A549 (cell line): ENCODE results near the gene PPY.

Experiments used
- BHLHE40 ChIP-seq: IDR thresholded peaks from 2 replicates; pipeline ENCODE4 v1.6.1; 2012; ENCODE audit warnings: low read depth, low read length, inconsistent platforms
- CEBPB ChIP-seq, 2 experiments: fragments of >200 bp in 1 of 2; sonication (Bioruptor Twin) in 1 of 2; formaldehyde crosslinking in 1 of 2; IDR thresholded peaks; 2 replicates each; pipeline ENCODE4 v1.6.1; 2012 to 2016
- EP300 ChIP-seq, 2 experiments: fragments of >200 bp; sonication (Bioruptor Twin); formaldehyde crosslinking; IDR thresholded peaks; 2 replicates in 1 of 2; 3 replicates in 1 of 2; pipeline ENCODE4 v1.6.1; 2016 to 2017
- JUN ChIP-seq, 2 experiments: fragments of >200 bp; sonication (Bioruptor Twin); formaldehyde crosslinking; IDR thresholded peaks; 2 replicates in 1 of 2; 3 replicates in 1 of 2; pipeline ENCODE4 v1.6.1; 2016 to 2017
- MAFK ChIP-seq: fragments of 450-650 bp; IDR thresholded peaks from 2 replicates; pipeline ENCODE4 v1.6.1; 2014; ENCODE audit not compliant: partially characterized antibody
- NFE2L2 ChIP-seq: fragments of 150-350 bp; conservative IDR thresholded peaks from 2 replicates; pipeline ENCODE4 v1.6.1; 2014; ENCODE audit warnings: low read length
- NR3C1 ChIP-seq: fragments of >200 bp; sonication (Bioruptor Twin); formaldehyde crosslinking; IDR thresholded peaks from 3 replicates; pipeline ENCODE4 v1.6.1; 2017
- PBX3 ChIP-seq: IDR thresholded peaks from 2 replicates; pipeline ENCODE4 v1.6.1; 2012
- POLR2A ChIP-seq: IDR thresholded peaks from 2 replicates; pipeline ENCODE4 v1.6.1; 2012; ENCODE audit warnings: mild to moderate bottlenecking, low read length
- RAD21 ChIP-seq, 2 experiments: fragments of >200 bp in 1 of 2; sonication (Bioruptor Twin) in 1 of 2; formaldehyde crosslinking in 1 of 2; IDR thresholded peaks in 1 of 2; conservative IDR thresholded peaks in 1 of 2; 2 replicates in 1 of 2; 3 replicates in 1 of 2; pipeline ENCODE4 v1.6.1; 2012 to 2018; ENCODE audit warnings: inconsistent platforms in 1 of 2
- REST ChIP-seq: fragments of 200-600 bp; sonication (generic); IDR thresholded peaks from 2 replicates; pipeline ENCODE4 v1.6.1; 2016; ENCODE audit warnings: antibody characterized with exemption, mild to moderate bottlenecking, moderate library complexity
- SMC3 ChIP-seq: fragments of >200 bp; sonication (Bioruptor Twin); formaldehyde crosslinking; IDR thresholded peaks from 3 replicates; pipeline ENCODE4 v1.6.1; 2018; ENCODE audit warnings: inconsistent platforms
- ZFP36 ChIP-seq: fragments of 450-650 bp; IDR thresholded peaks from 2 replicates; pipeline ENCODE4 v1.6.1; 2014; ENCODE audit warnings: borderline replicate concordance; ENCODE audit not compliant: partially characterized antibody
- TF ChIP-seq, protein P1 (sequence below): fragments of >200 bp; sonication (Bioruptor Twin); formaldehyde crosslinking; IDR thresholded peaks from 3 replicates; pipeline ENCODE4 v1.5.1; 2016

GRCh38 chr17:43949781-43950180 is 7.5 kb upstream of the PPY start:
- TF ChIP-seq POLR2A = no peak
- TF ChIP-seq, protein P1, sequence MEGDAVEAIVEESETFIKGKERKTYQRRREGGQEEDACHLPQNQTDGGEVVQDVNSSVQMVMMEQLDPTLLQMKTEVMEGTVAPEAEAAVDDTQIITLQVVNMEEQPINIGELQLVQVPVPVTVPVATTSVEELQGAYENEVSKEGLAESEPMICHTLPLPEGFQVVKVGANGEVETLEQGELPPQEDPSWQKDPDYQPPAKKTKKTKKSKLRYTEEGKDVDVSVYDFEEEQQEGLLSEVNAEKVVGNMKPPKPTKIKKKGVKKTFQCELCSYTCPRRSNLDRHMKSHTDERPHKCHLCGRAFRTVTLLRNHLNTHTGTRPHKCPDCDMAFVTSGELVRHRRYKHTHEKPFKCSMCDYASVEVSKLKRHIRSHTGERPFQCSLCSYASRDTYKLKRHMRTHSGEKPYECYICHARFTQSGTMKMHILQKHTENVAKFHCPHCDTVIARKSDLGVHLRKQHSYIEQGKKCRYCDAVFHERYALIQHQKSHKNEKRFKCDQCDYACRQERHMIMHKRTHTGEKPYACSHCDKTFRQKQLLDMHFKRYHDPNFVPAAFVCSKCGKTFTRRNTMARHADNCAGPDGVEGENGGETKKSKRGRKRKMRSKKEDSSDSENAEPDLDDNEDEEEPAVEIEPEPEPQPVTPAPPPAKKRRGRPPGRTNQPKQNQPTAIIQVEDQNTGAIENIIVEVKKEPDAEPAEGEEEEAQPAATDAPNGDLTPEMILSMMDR = no peak
- TF ChIP-seq MAFK = no peak
- no peak for TF ChIP-seq EP300 (IDR thresholded peaks at IDR 0.05)
- TF ChIP-seq SMC3 = no peak
- TF ChIP-seq JUN (IDR thresholded peaks at IDR 0.05) = no peak
- TF ChIP-seq NR3C1 = no peak
- TF ChIP-seq ZFP36 = no peak
- no peak for TF ChIP-seq REST
- no peak for TF ChIP-seq RAD21 (conservative IDR thresholded peaks at IDR 0.05 in 1 of 2, IDR thresholded peaks at IDR 0.05 in 1 of 2)
- TF ChIP-seq NFE2L2 = no peak
- no peak for TF ChIP-seq CEBPB (IDR thresholded peaks at IDR 0.05)
- no peak for TF ChIP-seq BHLHE40
- TF ChIP-seq PBX3 = no peak
